GM12801 (cell line): ENCODE data around the gene FKBP7.

ENCODE experiments used
- CTCF ChIP-seq: IDR thresholded peaks from one replicate; pipeline ENCODE4 v1.5.1; 2011; ENCODE audit warnings: control low read depth; ENCODE audit not compliant: insufficient read length; ENCODE audit errors: extremely low read depth

The FKBP7 gene

GRCh38 chr2:178452870-178453269 lies 25.5 kb downstream of the FKBP7 start:
- no peak for TF ChIP-seq CTCF

- no peak for TF ChIP-seq CTCF
These were observed 26.1 kb downstream of the FKBP7 start for GRCh38 chr2:178452334-178452733.

- no peak for TF ChIP-seq CTCF
These were observed 27.4 kb downstream of the FKBP7 start, which contains the start of the genes PJVK and PRKRA for GRCh38 chr2:178450774-178451525. Gene PJVK, plus strand, starts transcription at chr2:178451378. Its CDS starts 2,032 bp downstream, at chr2:178453410. Gene PRKRA, minus strand, starts transcription at chr2:178451175. Its CDS starts 145 bp downstream, at chr2:178451030.

GRCh38 chr2:178450524-178450773 lies 28.0 kb downstream of the FKBP7 start:
- TF ChIP-seq CTCF = no peak

- no peak for TF ChIP-seq CTCF
These were observed 28.5 kb downstream of the FKBP7 start for GRCh38 chr2:178449700-178450523.

- TF ChIP-seq CTCF = no peak
These were observed 29.3 kb downstream of the FKBP7 start for GRCh38 chr2:178448968-178449661.

- TF ChIP-seq CTCF = no peak
These were observed 37.0 kb downstream of the FKBP7 start for GRCh38 chr2:178441426-178441825.
